Transverse colon (tissue), 4 donors: ENCODE data around the gene IFTAP. TPM values are rescaled to one million over a fixed set of nuclear protein-coding genes. Genes with fewer than 3 reads are reported as not detected.

Source experiments
- DNase-seq: peaks from one replicate; pipeline ENCODE4 v3.0.0-alpha.2; 2019
- H3K27ac ChIP-seq, 4 donors: fragments of 200-600 bp; sonication (generic); 2 replicates each; pipeline ENCODE4 v1.5.1; 2016 to 2018; ENCODE audit warnings: inconsistent platforms in 4 of 4
- H3K27me3 ChIP-seq: fragments of 200-600 bp; sonication (generic); 2 replicates; pipeline ENCODE4 v1.5.1; 2017; ENCODE audit warnings: inconsistent platforms
- H3K36me3 ChIP-seq, 4 donors: fragments of 200-600 bp; sonication (generic); 2 replicates each; pipeline ENCODE4 v1.5.1; 2017 to 2019; ENCODE audit warnings: inconsistent platforms in 4 of 4
- H3K4me1 ChIP-seq, 4 donors: fragments of 200-600 bp; sonication (generic); 2 replicates each; pipeline ENCODE4 v1.5.1; 2017 to 2020; ENCODE audit warnings: inconsistent platforms in 4 of 4
- H3K4me3 ChIP-seq, 4 donors: fragments of 200-600 bp; sonication (generic); 1 replicate in 1 of 4; 2 replicates in 3 of 4; pipeline versions ENCODE4 v1.5.1 to v1.6.1; 2017 to 2019; ENCODE audit warnings: inconsistent platforms in 4 of 4
- H3K9me3 ChIP-seq, 2 donors: fragments of 200-600 bp; sonication (generic); 2 replicates each; pipeline ENCODE4 v1.5.1; 2017 to 2019; ENCODE audit warnings: inconsistent platforms in 2 of 2
- EP300 ChIP-seq: sonication (generic); formaldehyde crosslinking; IDR thresholded peaks from one replicate; pipeline ENCODE4 v1.6.1; 2017; ENCODE audit warnings: antibody characterized with exemption, low read depth
- POLR2A ChIP-seq: fragments of 450-650 bp; IDR thresholded peaks from one replicate; pipeline ENCODE4 v1.6.1; 2016; ENCODE audit warnings: antibody characterized with exemption, mild to moderate bottlenecking, moderate library complexity
- POLR2AphosphoS5 ChIP-seq, 3 donors: sonication (generic); formaldehyde crosslinking; IDR thresholded peaks; one replicate each; pipeline ENCODE4 v1.6.1; 2016; ENCODE audit warnings: antibody characterized with exemption in 3 of 3
- WGBS, 2 donors: methylation state at CpG; one replicate each; pipeline ENCODE4 v1.1.5; 2018; ENCODE audit warnings: low coverage in 1 of 2; 5-methylcytosine and 5-hydroxymethylcytosine counted together
- in situ Hi-C, 4 donors: fragments of 200-750 bp; cut with MboI; loops; one replicate each; pipeline versions ENCODE4 v1.15.0 to v1.15.1; 2017; ENCODE audit warnings: low sequenced_read_pairs in 3 of 4, low pct_ligation_motif_present in 1 of 4, low pct_unique_long_range_greater_than_20kb in 1 of 4
- intact Hi-C: fragments of 100-400 bp; cut with DNase I; formaldehyde crosslinking; loops from one replicate; pipeline ENCODE4 v1.15.1; 2023; ENCODE audit warnings: low total_unique reads
- total RNA-seq, 4 donors: library from RNA; depleted of rRNA; stranded (reverse); fragments of >200 nt; gene quantifications; one replicate each; pipeline ENCODE4 v1.1.0, GENCODE V29; 2016
- TF ChIP-seq, protein P1 (sequence below), 5 experiments: fragments of 200-600 bp in 3 of 5; fragments of 450-650 bp in 2 of 5; sonication (generic) in 3 of 5; IDR thresholded peaks; 1 replicate in 2 of 5; 2 replicates in 3 of 5; pipeline ENCODE4 v1.5.1; 2016 to 2017; ENCODE audit warnings: antibody characterized with exemption in 5 of 5, inconsistent platforms in 3 of 5, mild to moderate bottlenecking in 2 of 5, moderate library complexity in 1 of 5

Gene IFTAP
- total RNA-seq, 4 donors from 2014 or later = 11.5 to 76.3 (median 16.0) TPM

DNA sequence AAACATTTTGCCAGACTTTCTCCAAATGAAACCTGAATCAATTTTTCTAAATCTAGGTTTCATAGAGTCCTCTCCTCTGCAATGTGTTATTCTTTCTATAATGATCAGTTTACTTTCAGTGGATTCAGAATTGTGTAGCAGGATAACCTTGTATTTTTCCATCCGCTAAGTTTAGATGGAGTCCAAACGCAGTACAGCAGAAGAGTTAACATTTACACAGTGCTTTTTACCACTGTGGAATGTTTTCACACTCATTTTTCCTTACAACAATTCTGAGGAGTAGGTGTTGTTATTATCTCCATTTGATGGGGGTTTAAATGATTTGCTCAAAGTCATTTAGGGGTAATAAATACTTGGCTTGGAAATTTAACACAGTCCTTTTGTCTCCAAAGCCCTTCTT is 16.9 kb upstream of the IFTAP start:
- TF ChIP-seq, protein P1, sequence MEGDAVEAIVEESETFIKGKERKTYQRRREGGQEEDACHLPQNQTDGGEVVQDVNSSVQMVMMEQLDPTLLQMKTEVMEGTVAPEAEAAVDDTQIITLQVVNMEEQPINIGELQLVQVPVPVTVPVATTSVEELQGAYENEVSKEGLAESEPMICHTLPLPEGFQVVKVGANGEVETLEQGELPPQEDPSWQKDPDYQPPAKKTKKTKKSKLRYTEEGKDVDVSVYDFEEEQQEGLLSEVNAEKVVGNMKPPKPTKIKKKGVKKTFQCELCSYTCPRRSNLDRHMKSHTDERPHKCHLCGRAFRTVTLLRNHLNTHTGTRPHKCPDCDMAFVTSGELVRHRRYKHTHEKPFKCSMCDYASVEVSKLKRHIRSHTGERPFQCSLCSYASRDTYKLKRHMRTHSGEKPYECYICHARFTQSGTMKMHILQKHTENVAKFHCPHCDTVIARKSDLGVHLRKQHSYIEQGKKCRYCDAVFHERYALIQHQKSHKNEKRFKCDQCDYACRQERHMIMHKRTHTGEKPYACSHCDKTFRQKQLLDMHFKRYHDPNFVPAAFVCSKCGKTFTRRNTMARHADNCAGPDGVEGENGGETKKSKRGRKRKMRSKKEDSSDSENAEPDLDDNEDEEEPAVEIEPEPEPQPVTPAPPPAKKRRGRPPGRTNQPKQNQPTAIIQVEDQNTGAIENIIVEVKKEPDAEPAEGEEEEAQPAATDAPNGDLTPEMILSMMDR (IDR thresholded peaks at IDR 0.05) = no peak
- no peak for TF ChIP-seq EP300
- no peak for TF ChIP-seq POLR2AphosphoS5 (IDR thresholded peaks at IDR 0.05)
- no peak for TF ChIP-seq POLR2A
- H3K27me3 ChIP-seq = no peaks in the 10 kb centered on the region
- H3K36me3 ChIP-seq = no peaks in the 10 kb centered on the region
- no peaks in the 10 kb centered on the region for H3K9me3 ChIP-seq
- H3K27ac ChIP-seq = peak overlapping the region in 2 of 4 donors; percentile 22 to 26
- H3K4me3 ChIP-seq = no peak overlapping the region
- intact Hi-C loops (no loop called here), in situ Hi-C loops (loop anchor here in 1 of 4 donors (10.0 kb wide), 1 partner anchor 97 kb away; no protein-coding TSS in a partner anchor)
- 63 to 64% methylated on average over 2 of the region's 2 CpGs for WGBS, 2 donors
- no peaks in the 10 kb centered on the region for H3K4me1 ChIP-seq
- no peak for DNase-seq

DNA sequence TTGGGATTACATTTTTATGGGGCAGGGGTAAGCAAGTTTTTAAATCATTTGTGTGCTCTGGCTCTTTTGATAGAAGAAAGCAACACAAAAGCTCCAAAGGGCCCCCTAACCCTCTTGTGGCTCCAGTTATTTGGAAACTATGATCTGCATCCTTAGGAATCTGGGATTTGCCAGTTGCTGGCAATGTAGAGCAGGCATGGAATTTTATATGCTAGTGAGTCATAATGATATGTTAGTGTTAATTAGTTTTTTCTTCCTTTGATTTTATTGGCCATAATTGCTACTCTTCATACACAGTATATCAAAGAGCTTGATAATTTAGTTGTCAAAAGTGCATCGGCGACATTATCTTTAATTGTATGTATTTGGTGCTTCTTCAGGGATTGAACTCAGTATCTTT is 16.4 kb upstream of the IFTAP start:
- H3K4me1 ChIP-seq = no peaks in the 10 kb centered on the region
- WGBS, 2 donors = 50 to 73% methylated on average over 2 of the region's 2 CpGs
- intact Hi-C loops (no loop called here), in situ Hi-C loops (loop anchor here in 1 of 4 donors (10.0 kb wide), 1 partner anchor 97 kb away; no protein-coding TSS in a partner anchor)
- H3K27ac ChIP-seq = peak overlapping the region in 2 of 4 donors; percentile 22 to 26
- TF ChIP-seq POLR2AphosphoS5 (IDR thresholded peaks at IDR 0.05) (no peak), EP300 (no peak), POLR2A (no peak)
- TF ChIP-seq, protein P1 (IDR thresholded peaks at IDR 0.05) = no peak
- no peaks in the 10 kb centered on the region for H3K36me3 ChIP-seq
- H3K4me3 ChIP-seq = no peak overlapping the region
- no peaks in the 10 kb centered on the region for H3K27me3 ChIP-seq
- no peak for DNase-seq
- H3K9me3 ChIP-seq = no peaks in the 10 kb centered on the region

DNA sequence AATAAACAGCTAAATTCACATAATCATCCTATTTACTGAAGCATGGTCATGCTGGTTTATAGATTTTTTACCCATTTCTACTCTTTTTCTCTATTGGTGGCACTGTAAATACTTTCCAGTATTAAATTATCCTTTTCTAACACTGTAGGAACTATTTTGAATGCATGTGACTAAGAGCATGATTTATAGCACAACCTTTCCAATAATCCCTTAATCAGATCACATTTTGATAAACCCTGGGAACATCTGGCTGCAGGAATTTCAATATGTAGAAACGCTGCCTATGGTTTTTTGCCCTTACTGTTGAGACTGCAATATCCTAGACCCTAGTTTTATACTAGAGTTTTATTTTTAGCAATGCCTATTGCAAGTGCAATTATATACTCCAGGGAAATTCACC is 15.8 kb upstream of the IFTAP start:
- H3K9me3 ChIP-seq = no peaks in the 10 kb centered on the region
- 69 to 73% methylated on average over 1 of the region's 1 CpG for WGBS, 2 donors
- H3K4me3 ChIP-seq = no peak overlapping the region
- H3K36me3 ChIP-seq = no peaks in the 10 kb centered on the region
- no peak for TF ChIP-seq POLR2A
- TF ChIP-seq, protein P1 (IDR thresholded peaks at IDR 0.05) = no peak
- TF ChIP-seq EP300 = no peak
- TF ChIP-seq POLR2AphosphoS5 (IDR thresholded peaks at IDR 0.05) = no peak
- no peaks in the 10 kb centered on the region for H3K4me1 ChIP-seq
- no peaks in the 10 kb centered on the region for H3K27me3 ChIP-seq
- DNase-seq = no peak
- in situ Hi-C loops = loop anchor here in 1 of 4 donors (10.0 kb wide), 1 partner anchor 96 kb away; no protein-coding TSS in a partner anchor
- intact Hi-C loops = no loop called here
- no peak overlapping the region for H3K27ac ChIP-seq

DNA sequence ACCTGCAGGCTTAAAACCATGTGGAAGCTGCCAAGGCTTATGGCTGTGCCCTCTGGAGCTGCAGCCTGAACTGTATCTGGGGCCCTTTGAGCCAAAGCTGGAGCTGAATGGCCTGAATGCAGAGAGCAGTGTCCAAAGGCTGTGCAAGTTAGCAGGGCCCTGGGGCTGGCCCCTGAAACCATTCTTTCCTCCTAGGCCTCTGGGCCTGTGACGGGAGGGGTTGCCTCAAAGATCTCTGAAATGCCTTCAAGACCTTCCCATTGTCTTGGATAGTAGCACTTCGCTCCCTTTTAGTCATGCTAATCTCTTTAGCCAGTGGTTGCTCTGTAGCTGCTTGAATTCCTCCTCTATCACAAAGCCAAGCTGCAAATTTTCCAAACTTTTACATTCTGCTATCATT is 12.8 kb upstream of the IFTAP start:
- H3K4me3 ChIP-seq = no peak overlapping the region
- intact Hi-C loops = no loop called here
- no peaks in the 10 kb centered on the region for H3K4me1 ChIP-seq
- WGBS, 2 donors = 96 to 100% methylated on average over 1 to 2 of the region's 2 CpGs
- DNase-seq = no peak
- TF ChIP-seq POLR2A = no peak
- no peak for TF ChIP-seq POLR2AphosphoS5 (IDR thresholded peaks at IDR 0.05)
- TF ChIP-seq, protein P1 (IDR thresholded peaks at IDR 0.05) = no peak
- TF ChIP-seq EP300 = no peak
- H3K27ac ChIP-seq = no peak overlapping the region
- no peaks in the 10 kb centered on the region for H3K9me3 ChIP-seq
- in situ Hi-C loops = no loop called here
- no peaks in the 10 kb centered on the region for H3K27me3 ChIP-seq
- H3K36me3 ChIP-seq = no peaks in the 10 kb centered on the region
